Measurements from ENCODE around the gene NT5C2.
A peak's percentile ranks its signal among the peaks of the same experiment; 100 is the strongest.
"Not testable (repeated sequence)": the region's sequence is repeated elsewhere in the genome, so short reads cannot be mapped to it uniquely, and the experiment has no call there.

Gene NT5C2

DNA sequence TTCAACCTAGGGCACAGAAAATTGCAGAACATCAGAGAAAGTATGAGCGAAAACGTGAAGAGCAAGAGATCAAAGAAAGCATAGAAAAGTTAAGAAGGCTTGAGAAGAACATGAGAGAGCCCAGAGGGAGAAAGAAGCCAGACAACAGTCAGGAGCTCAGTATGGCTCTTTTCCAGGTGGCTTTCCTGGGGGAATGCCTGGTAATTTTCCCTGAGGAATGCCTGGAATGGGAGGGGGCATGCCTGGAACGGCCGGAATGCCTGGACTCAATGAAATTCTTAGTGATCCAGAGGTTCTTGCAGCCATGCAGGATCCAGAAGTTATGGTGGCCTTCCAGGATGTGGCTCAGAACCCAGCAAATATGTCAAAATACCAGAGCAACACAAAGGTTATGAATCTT, 23.3 kb upstream of the NT5C2 start:
- DNase-seq (ENCODE audit: low spot score); H2AFZ ChIP-seq (ENCODE audit: low read length); H2BK120ac ChIP-seq (ENCODE audit: low read depth, low read length); H3K9me3 ChIP-seq (replicated peaks in 1 of 2; ENCODE audit: control insufficient read depth in 2 of 2, insufficient read depth in 1 of 2, low read depth in 1 of 2, low read length in 2 of 2); H3K14ac ChIP-seq (ENCODE audit: low read length); H3K27me3 ChIP-seq (ENCODE audit: control insufficient read depth in 3 of 3, insufficient read depth in 3 of 3, low read depth in 1 of 3, low read length in 3 of 3); H3K4me1 ChIP-seq (ENCODE audit: control insufficient read depth in 2 of 2, insufficient read depth in 1 of 2, low read depth in 1 of 2, low read length in 2 of 2); H2AK5ac ChIP-seq (ENCODE audit: low read depth, low read length); H3K23ac ChIP-seq (ENCODE audit: low read depth, low read length, poor library complexity); H3K4me3 ChIP-seq (ENCODE audit: low read length in 2 of 2); H3K79me1 ChIP-seq (ENCODE audit: low read depth, low read length); H3K36me3 ChIP-seq (replicated peaks in 1 of 2; ENCODE audit: control insufficient read depth in 2 of 2, insufficient read depth in 2 of 2, low read length in 2 of 2); H4K8ac ChIP-seq (ENCODE audit: low read depth, low read length); H3K4me2 ChIP-seq (ENCODE audit: insufficient read depth, low read length, poor library complexity, severe bottlenecking); H4K91ac ChIP-seq (ENCODE audit: low read depth, low read length, poor library complexity); H2BK12ac ChIP-seq (ENCODE audit: low read length); H2BK15ac ChIP-seq (ENCODE audit: low read length); H3K18ac ChIP-seq (ENCODE audit: low read length); H2BK5ac ChIP-seq (ENCODE audit: low read length); H3K4ac ChIP-seq (ENCODE audit: low read length); H3K9ac ChIP-seq (ENCODE audit: low read depth, low read length, poor library complexity): not testable (repeated sequence)
- peak overlapping the region; percentile 32 for H3K27ac ChIP-seq (replicated peaks; ENCODE audit: low read length)
- WGBS, 2 donors (ENCODE audit: extremely low coverage in 2 of 2, insufficient read length in 2 of 2, insufficient replicate concordance in 1 of 2) = no CpG with 5 or more reads among the region's 4 CpGs

DNA sequence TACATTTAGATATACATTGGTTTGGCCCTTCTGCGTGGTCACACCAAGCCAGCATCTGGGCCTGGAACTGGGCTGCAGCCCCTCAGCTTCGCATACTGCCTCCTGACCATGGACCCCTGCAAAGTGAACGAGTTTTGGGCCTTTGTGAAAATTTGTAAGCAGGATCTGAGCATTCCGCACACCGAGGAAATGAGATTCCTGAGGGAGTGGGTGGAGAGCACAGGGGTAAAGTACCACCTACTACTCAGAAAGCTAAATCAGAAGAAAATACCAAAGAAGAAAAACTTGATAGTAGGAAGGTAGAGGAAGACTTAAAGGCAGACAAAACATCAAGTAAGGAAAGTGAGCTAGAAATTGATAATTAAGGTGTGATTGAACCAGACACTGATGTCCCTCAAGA, 22.5 kb upstream of the NT5C2 start:
- no CpG with 5 or more reads among the region's 5 CpGs for WGBS, 2 donors (ENCODE audit: extremely low coverage in 2 of 2, insufficient read length in 2 of 2, insufficient replicate concordance in 1 of 2)
- no peak overlapping the region for H3K9ac ChIP-seq (ENCODE audit: low read depth, low read length, poor library complexity)
- H3K27me3 ChIP-seq (ENCODE audit: control insufficient read depth in 3 of 3, insufficient read depth in 3 of 3, low read depth in 1 of 3, low read length in 3 of 3) = no peaks in the 10 kb centered on the region
- no peak overlapping the region for H3K14ac ChIP-seq (ENCODE audit: low read length)
- DNase-seq (ENCODE audit: low spot score) = no peak
- H3K36me3 ChIP-seq (replicated peaks in 1 of 2; ENCODE audit: control insufficient read depth in 2 of 2, insufficient read depth in 2 of 2, low read length in 2 of 2) = no peaks in the 10 kb centered on the region
- H3K79me1 ChIP-seq (ENCODE audit: low read depth, low read length) = no peaks in the 10 kb centered on the region
- no peak overlapping the region for H2BK15ac ChIP-seq (ENCODE audit: low read length)
- H3K27ac ChIP-seq (replicated peaks; ENCODE audit: low read length) = peak overlapping the region; percentile 31
- H2AK5ac ChIP-seq (ENCODE audit: low read depth, low read length) = no peak overlapping the region
- H3K4me1 ChIP-seq (ENCODE audit: control insufficient read depth in 2 of 2, insufficient read depth in 1 of 2, low read depth in 1 of 2, low read length in 2 of 2) = peaks cover 2 to 8% of the 10 kb centered on the region in 2 donors
- no peak overlapping the region for H3K23ac ChIP-seq (ENCODE audit: low read depth, low read length, poor library complexity)
- no peak overlapping the region for H4K8ac ChIP-seq (ENCODE audit: low read depth, low read length)
- H3K9me3 ChIP-seq (replicated peaks in 1 of 2; ENCODE audit: control insufficient read depth in 2 of 2, insufficient read depth in 1 of 2, low read depth in 1 of 2, low read length in 2 of 2) = peaks cover 0 to 1% of the 10 kb centered on the region in 2 donors
- no peak overlapping the region for H3K4me3 ChIP-seq (ENCODE audit: low read length in 2 of 2)
- no peak overlapping the region for H2BK12ac ChIP-seq (ENCODE audit: low read length)
- no peak overlapping the region for H4K91ac ChIP-seq (ENCODE audit: low read depth, low read length, poor library complexity)
- peak overlapping the region; percentile 76 for H3K18ac ChIP-seq (ENCODE audit: low read length)
- H3K4me2 ChIP-seq (ENCODE audit: insufficient read depth, low read length, poor library complexity, severe bottlenecking) = no peak overlapping the region
- H2AFZ ChIP-seq (ENCODE audit: low read length) = no peak overlapping the region
- H3K4ac ChIP-seq (ENCODE audit: low read length) = no peak overlapping the region
- H2BK5ac ChIP-seq (ENCODE audit: low read length) = no peak overlapping the region
- H2BK120ac ChIP-seq (ENCODE audit: low read depth, low read length) = no peak overlapping the region

- no CpG with 5 or more reads among the region's 4 CpGs for WGBS, 2 donors (ENCODE audit: extremely low coverage in 2 of 2, insufficient read length in 2 of 2, insufficient replicate concordance in 1 of 2)
- H3K36me3 ChIP-seq (replicated peaks in 1 of 2; ENCODE audit: control insufficient read depth in 2 of 2, insufficient read depth in 2 of 2, low read length in 2 of 2); DNase-seq (ENCODE audit: low spot score); H3K18ac ChIP-seq (ENCODE audit: low read length); H3K23ac ChIP-seq (ENCODE audit: low read depth, low read length, poor library complexity); H3K4ac ChIP-seq (ENCODE audit: low read length); H3K79me1 ChIP-seq (ENCODE audit: low read depth, low read length); H3K4me3 ChIP-seq (ENCODE audit: low read length in 2 of 2); H4K8ac ChIP-seq (ENCODE audit: low read depth, low read length); H4K91ac ChIP-seq (ENCODE audit: low read depth, low read length, poor library complexity); H2BK120ac ChIP-seq (ENCODE audit: low read depth, low read length); H3K4me2 ChIP-seq (ENCODE audit: insufficient read depth, low read length, poor library complexity, severe bottlenecking); H2AK5ac ChIP-seq (ENCODE audit: low read depth, low read length); H3K14ac ChIP-seq (ENCODE audit: low read length); H2BK15ac ChIP-seq (ENCODE audit: low read length); H2BK12ac ChIP-seq (ENCODE audit: low read length); H3K27me3 ChIP-seq (ENCODE audit: control insufficient read depth in 3 of 3, insufficient read depth in 3 of 3, low read depth in 1 of 3, low read length in 3 of 3); H3K27ac ChIP-seq (replicated peaks; ENCODE audit: low read length); H3K9ac ChIP-seq (ENCODE audit: low read depth, low read length, poor library complexity); H2BK5ac ChIP-seq (ENCODE audit: low read length); H3K9me3 ChIP-seq (replicated peaks in 1 of 2; ENCODE audit: control insufficient read depth in 2 of 2, insufficient read depth in 1 of 2, low read depth in 1 of 2, low read length in 2 of 2); H2AFZ ChIP-seq (ENCODE audit: low read length): not testable (repeated sequence)
- H3K4me1 ChIP-seq (ENCODE audit: control insufficient read depth in 2 of 2, insufficient read depth in 1 of 2, low read depth in 1 of 2, low read length in 2 of 2) = peaks cover 1 to 11% of the 10 kb centered on the region in 2 donors
These were observed 17.2 kb upstream of the NT5C2 start for GRCh38 chr10:103210262-103210661.

DNA sequence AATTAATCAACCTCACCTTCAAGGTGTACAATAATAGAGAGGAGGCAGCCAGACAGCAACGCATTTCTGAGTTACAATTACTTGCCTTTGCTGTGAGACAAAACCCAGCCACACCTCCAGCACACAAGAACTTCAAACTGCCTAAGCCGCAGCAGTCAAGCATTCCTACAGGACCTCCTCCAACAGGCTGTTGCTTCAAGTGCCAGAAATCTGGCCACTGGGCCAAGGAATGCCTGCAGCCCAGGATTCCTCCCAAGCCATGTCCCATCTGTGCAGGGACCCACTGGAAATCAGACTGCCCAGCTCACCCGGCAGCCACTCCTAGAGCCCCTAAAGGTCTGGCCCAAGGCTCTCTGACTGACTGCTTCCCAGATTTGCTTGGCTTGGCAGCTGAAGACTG, 14.6 kb upstream of the NT5C2 start:
- not testable (repeated sequence) for H3K27ac ChIP-seq (replicated peaks; ENCODE audit: low read length); H3K9ac ChIP-seq (ENCODE audit: low read depth, low read length, poor library complexity); H2AFZ ChIP-seq (ENCODE audit: low read length); H4K91ac ChIP-seq (ENCODE audit: low read depth, low read length, poor library complexity); H3K14ac ChIP-seq (ENCODE audit: low read length); H2BK15ac ChIP-seq (ENCODE audit: low read length); H3K79me1 ChIP-seq (ENCODE audit: low read depth, low read length); H2AK5ac ChIP-seq (ENCODE audit: low read depth, low read length); H3K9me3 ChIP-seq (replicated peaks in 1 of 2; ENCODE audit: control insufficient read depth in 2 of 2, insufficient read depth in 1 of 2, low read depth in 1 of 2, low read length in 2 of 2); H2BK120ac ChIP-seq (ENCODE audit: low read depth, low read length); H3K4me3 ChIP-seq (ENCODE audit: low read length in 2 of 2); H3K36me3 ChIP-seq (replicated peaks in 1 of 2; ENCODE audit: control insufficient read depth in 2 of 2, insufficient read depth in 2 of 2, low read length in 2 of 2); DNase-seq (ENCODE audit: low spot score); H2BK12ac ChIP-seq (ENCODE audit: low read length); H3K27me3 ChIP-seq (ENCODE audit: control insufficient read depth in 3 of 3, insufficient read depth in 3 of 3, low read depth in 1 of 3, low read length in 3 of 3); H2BK5ac ChIP-seq (ENCODE audit: low read length); H3K4ac ChIP-seq (ENCODE audit: low read length); H3K23ac ChIP-seq (ENCODE audit: low read depth, low read length, poor library complexity)
- peak overlapping the region; percentile 14 for H3K4me2 ChIP-seq (ENCODE audit: insufficient read depth, low read length, poor library complexity, severe bottlenecking)
- H4K8ac ChIP-seq (ENCODE audit: low read depth, low read length) = peak overlapping the region; percentile 27
- WGBS, 2 donors (ENCODE audit: extremely low coverage in 2 of 2, insufficient read length in 2 of 2, insufficient replicate concordance in 1 of 2) = no CpG with 5 or more reads among the region's 3 CpGs
- H3K18ac ChIP-seq (ENCODE audit: low read length) = peak overlapping the region; percentile 40
- H3K4me1 ChIP-seq (ENCODE audit: control insufficient read depth in 2 of 2, insufficient read depth in 1 of 2, low read depth in 1 of 2, low read length in 2 of 2) = peaks cover 7 to 17% of the 10 kb centered on the region in 2 donors

Data from neuronal stem cell (in vitro differentiated cells).